Measurements from ENCODE around the gene S100A3. TPM values are rescaled to one million over a fixed set of nuclear protein-coding genes. Genes with fewer than 3 reads are reported as not detected.

Gene S100A3
- polyA plus RNA-seq, 1 donor from 2014 or later: not detected

- no peak overlapping the region for H3K4me2 ChIP-seq (ENCODE audit: low read length)
- H3K27ac ChIP-seq (ENCODE audit: low read length): no peak overlapping the region
- no peaks in the 10 kb centered on the region for H3K79me2 ChIP-seq (replicated peaks; ENCODE audit: insufficient read depth, low read length)
- no peaks in the 10 kb centered on the region for H3K36me3 ChIP-seq (ENCODE audit: insufficient read depth, low read length)
- H4K20me1 ChIP-seq (ENCODE audit: insufficient read depth): no peaks in the 10 kb centered on the region
- TF ChIP-seq REST (IDR thresholded peaks at IDR 0.05; ENCODE audit: borderline replicate concordance): no peak
- no peak for TF ChIP-seq CTCF (IDR thresholded peaks at IDR 0.05; ENCODE audit: poor library complexity, severe bottlenecking)
- no peak for TF ChIP-seq POLR2AphosphoS5 (IDR thresholded peaks at IDR 0.05)
- TF ChIP-seq SMC3 (conservative IDR thresholded peaks at IDR 0.05; ENCODE audit: poor library complexity): no peak
- no peak for TF ChIP-seq EZH2 (IDR thresholded peaks at IDR 0.05; ENCODE audit: borderline replicate concordance, insufficient read depth, low read length, poor library complexity, severe bottlenecking)
- no peak for TF ChIP-seq EP300 (conservative IDR thresholded peaks at IDR 0.05; ENCODE audit: poor library complexity, severe bottlenecking)
- no peaks in the 10 kb centered on the region for H3K9me3 ChIP-seq (ENCODE audit: low read length)
- no peak overlapping the region for H2AFZ ChIP-seq (ENCODE audit: low read depth, low read length)
- no peak overlapping the region for H3K4me3 ChIP-seq (ENCODE audit: low read length)
- no peaks in the 10 kb centered on the region for H3K27me3 ChIP-seq (ENCODE audit: insufficient read depth, low read depth, low read length)
- H3F3A ChIP-seq (ENCODE audit: insufficient read depth, low read length, poor library complexity, severe bottlenecking): no peaks in the 10 kb centered on the region
- H3K9me2 ChIP-seq (ENCODE audit: insufficient read depth, low read length): no peaks in the 10 kb centered on the region
- no peak overlapping the region for H3K9ac ChIP-seq (ENCODE audit: low read length)
Measured at GRCh38 chr1:153507926-153508583, 41.0 kb downstream of the S100A3 start.

GRCh38 chr1:153506831-153507413, 42.1 kb downstream of the S100A3 start:
- H3K4me2 ChIP-seq (ENCODE audit: low read length): no peak overlapping the region
- H3F3A ChIP-seq (ENCODE audit: insufficient read depth, low read length, poor library complexity, severe bottlenecking): no peaks in the 10 kb centered on the region
- H3K79me2 ChIP-seq (replicated peaks; ENCODE audit: insufficient read depth, low read length): no peaks in the 10 kb centered on the region
- no peak overlapping the region for H3K27ac ChIP-seq (ENCODE audit: low read length)
- no peaks in the 10 kb centered on the region for H3K9me2 ChIP-seq (ENCODE audit: insufficient read depth, low read length)
- no peaks in the 10 kb centered on the region for H4K20me1 ChIP-seq (ENCODE audit: insufficient read depth)
- H3K9me3 ChIP-seq (ENCODE audit: low read length): no peaks in the 10 kb centered on the region
- no peak overlapping the region for H3K9ac ChIP-seq (ENCODE audit: low read length)
- H3K27me3 ChIP-seq (ENCODE audit: insufficient read depth, low read depth, low read length): no peaks in the 10 kb centered on the region
- no peak overlapping the region for H3K4me3 ChIP-seq (ENCODE audit: low read length)
- TF ChIP-seq TAF1 (IDR thresholded peaks at IDR 0.05; ENCODE audit: low read depth) (no peak), SMC3 (conservative IDR thresholded peaks at IDR 0.05; ENCODE audit: poor library complexity) (no peak), EZH2 (IDR thresholded peaks at IDR 0.05; ENCODE audit: borderline replicate concordance, insufficient read depth, low read length, poor library complexity, severe bottlenecking) (no peak), REST (IDR thresholded peaks at IDR 0.05; ENCODE audit: borderline replicate concordance) (no peak), RAD21 (conservative IDR thresholded peaks at IDR 0.05) (no peak), EP300 (conservative IDR thresholded peaks at IDR 0.05; ENCODE audit: poor library complexity, severe bottlenecking) (no peak), CTCF (IDR thresholded peaks at IDR 0.05; ENCODE audit: poor library complexity, severe bottlenecking) (no peak), POLR2AphosphoS5 (IDR thresholded peaks at IDR 0.05) (no peak), MXI1 (conservative IDR thresholded peaks at IDR 0.05; ENCODE audit: poor library complexity, severe bottlenecking) (no peak)
- H3K36me3 ChIP-seq (ENCODE audit: insufficient read depth, low read length): no peaks in the 10 kb centered on the region
- no peak overlapping the region for H2AFZ ChIP-seq (ENCODE audit: low read depth, low read length)

Measured in neural cell (in vitro differentiated cells).